AG09309 (cell line): ENCODE results near the gene SCN3A.

ENCODE experiments used
- DNase-seq: peaks from one replicate; pipeline ENCODE4 v3.0.0-alpha.2; 2010; ENCODE audit warnings: low read depth
- H3K4me3 ChIP-seq: 2 replicates; pipeline ENCODE4 v1.5.1; 2011; ENCODE audit warnings: mild to moderate bottlenecking, low read depth, low read length, moderate library complexity; ENCODE audit not compliant: control insufficient read depth
- CTCF ChIP-seq: IDR thresholded peaks from 2 replicates; pipeline ENCODE4 v1.5.1; 2011; ENCODE audit warnings: mild to moderate bottlenecking, low read depth, low read length, inconsistent platforms; ENCODE audit not compliant: insufficient read depth, control insufficient read depth; ENCODE audit errors: missing control alignments

Gene SCN3A

GRCh38 chr2:165069151-165069550 is 134.7 kb downstream of the SCN3A start:
- no peak overlapping the region for H3K4me3 ChIP-seq
- TF ChIP-seq CTCF: no peak
- no peak for DNase-seq

DNA sequence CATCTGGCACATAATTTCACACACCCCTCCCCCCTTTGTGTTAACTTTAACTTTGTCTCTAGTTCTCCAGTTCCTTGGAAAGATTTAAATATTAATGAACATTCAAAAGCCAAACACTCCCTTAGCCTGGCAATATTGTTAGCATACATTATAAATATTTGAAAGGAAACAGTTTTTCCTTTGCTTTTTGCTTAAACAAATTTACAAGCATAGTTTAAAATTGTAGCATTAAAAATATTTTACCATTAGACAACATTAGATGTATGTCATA is 135.4 kb downstream of the SCN3A start:
- no peak for TF ChIP-seq CTCF
- no peak overlapping the region for H3K4me3 ChIP-seq

GRCh38 chr2:165067643-165068486 is 136.0 kb downstream of the SCN3A start:
- H3K4me3 ChIP-seq: no peak overlapping the region
- no peak for DNase-seq
- no peak for TF ChIP-seq CTCF

More for the DNA sequence above, 135.4 kb downstream of the SCN3A start:
- no peak for DNase-seq

DNA sequence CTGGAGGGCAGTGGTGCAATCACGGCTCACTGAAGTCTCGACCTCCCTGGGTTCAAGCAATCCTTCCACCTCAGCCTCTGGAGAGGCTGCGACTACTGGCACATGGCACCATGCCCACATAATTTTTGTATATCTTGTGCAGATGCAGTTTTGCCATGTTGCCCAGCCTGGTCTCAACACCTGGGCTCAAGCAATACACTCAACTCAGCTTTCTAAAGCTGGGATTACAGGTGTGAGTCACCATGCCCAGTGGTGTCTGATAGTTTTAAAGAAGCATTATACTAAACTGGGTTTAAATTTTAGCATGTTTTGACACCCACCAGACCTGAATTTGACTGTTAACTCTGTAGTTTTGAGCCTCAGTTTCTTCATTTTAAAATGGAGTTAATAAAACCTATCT is 139.1 kb downstream of the SCN3A start:
- DNase-seq: no peak
- H3K4me3 ChIP-seq: no peak overlapping the region
- TF ChIP-seq CTCF: no peak

- no peak overlapping the region for H3K4me3 ChIP-seq
- no peak for DNase-seq
- no peak for TF ChIP-seq CTCF
Observed at GRCh38 chr2:165060411-165060810, 143.4 kb downstream of the SCN3A start.

- DNase-seq: no peak
- TF ChIP-seq CTCF: no peak
- H3K4me3 ChIP-seq: no peak overlapping the region
Observed at GRCh38 chr2:165058476-165059265, 145.2 kb downstream of the SCN3A start.

DNA sequence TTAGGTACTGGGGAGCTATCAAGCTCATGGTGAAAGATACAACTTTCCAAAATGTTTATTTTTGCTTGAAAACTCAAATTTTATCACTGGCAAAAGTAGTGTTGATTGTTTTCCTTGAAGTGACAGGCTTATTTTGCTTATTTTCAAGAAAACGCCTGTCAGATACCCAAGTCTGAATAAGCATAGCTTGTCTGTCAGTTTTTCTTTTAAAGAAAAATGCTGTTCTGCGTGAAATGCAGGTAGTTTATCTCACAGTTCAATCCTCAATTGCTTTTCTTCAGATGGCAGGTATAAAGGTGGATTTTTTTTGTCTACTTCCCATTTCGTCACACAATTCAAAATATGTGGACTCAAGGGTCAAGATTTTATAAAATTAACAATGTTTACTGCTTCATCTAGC is 145.9 kb downstream of the SCN3A start:
- no peak overlapping the region for H3K4me3 ChIP-seq
- no peak for DNase-seq
- TF ChIP-seq CTCF: no peak
